HT1080 (cell line): ENCODE results near the gene ARPC5. TPM values are rescaled to one million over a fixed set of nuclear protein-coding genes. Genes with fewer than 3 reads are reported as not detected.
"Not testable (repeated sequence)": the region's sequence is repeated elsewhere in the genome, so short reads cannot be mapped to it uniquely, and the experiment has no call there.

Source experiments
- DNase-seq: peaks from one replicate; pipeline ENCODE4 v3.0.0-alpha.2; 2015; ENCODE audit warnings: low read depth
- polyA plus RNA-seq, 2 experiments: library from polyadenylated mRNA; depleted of rRNA; stranded (reverse); fragments of >200 nt; gene quantifications; 2 replicates each; pipeline ENCODE4 v1.2.3, GENCODE V29; 2015
- total RNA-seq: library from RNA; depleted of rRNA; stranded (reverse); fragments of >200 nt; shearing (Covaris generic); gene quantifications from 2 replicates; pipeline ENCODE4 v1.2.3, GENCODE V29; 2014; rRNA removed

ARPC5 gene
- total RNA-seq, result 279 and 293 TPM in 2 replicates
- 214 and 242 TPM in 2 replicates for polyA plus RNA-seq (2015; cell fraction: cytosol; rRNA removed)
- 106 and 109 TPM in 2 replicates for polyA plus RNA-seq (2015; cell fraction: nucleus; rRNA removed)

DNA sequence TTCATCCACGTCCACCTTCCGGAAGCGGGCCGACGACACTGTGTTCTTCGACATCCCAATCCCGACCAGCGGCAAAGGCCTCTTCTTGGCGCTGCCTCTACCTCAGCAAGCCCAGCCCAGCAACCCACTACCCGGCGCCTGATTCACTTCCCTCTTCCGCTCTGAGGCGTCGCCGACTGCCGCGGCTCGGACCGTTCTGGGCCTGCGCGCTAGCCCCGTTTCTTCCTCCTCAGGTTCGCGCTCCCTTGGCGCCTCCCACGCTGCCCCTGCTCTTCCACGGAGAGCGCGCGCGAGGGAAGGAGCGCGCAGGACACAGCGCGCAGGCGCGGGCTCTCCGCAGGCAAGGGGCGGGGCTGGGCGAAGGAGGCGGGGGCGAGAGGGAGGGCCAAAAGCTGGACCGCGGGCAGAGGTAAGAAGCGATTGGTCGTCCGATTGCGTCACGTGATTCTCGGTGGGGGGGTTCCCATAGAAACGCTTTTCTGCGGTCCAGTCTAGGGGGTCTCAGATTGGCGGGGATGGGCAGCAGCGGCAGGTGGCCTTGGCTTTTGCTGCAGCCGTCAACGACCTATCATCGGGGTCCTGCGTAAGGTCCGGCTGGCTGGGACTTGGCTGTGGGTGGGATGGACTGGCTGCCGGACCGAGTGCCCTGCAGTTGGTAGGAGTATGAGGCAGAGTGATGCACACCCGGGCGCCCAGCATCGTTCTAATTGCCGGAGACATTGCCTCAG is at the start of gene ARPC5:
TSS of gene ARPC5 (minus strand) at position 178 of the 728 bp plus-strand sequence. CDS start at position 54, 124 bp downstream.
- DNase-seq, result peak; percentile 98

DNA sequence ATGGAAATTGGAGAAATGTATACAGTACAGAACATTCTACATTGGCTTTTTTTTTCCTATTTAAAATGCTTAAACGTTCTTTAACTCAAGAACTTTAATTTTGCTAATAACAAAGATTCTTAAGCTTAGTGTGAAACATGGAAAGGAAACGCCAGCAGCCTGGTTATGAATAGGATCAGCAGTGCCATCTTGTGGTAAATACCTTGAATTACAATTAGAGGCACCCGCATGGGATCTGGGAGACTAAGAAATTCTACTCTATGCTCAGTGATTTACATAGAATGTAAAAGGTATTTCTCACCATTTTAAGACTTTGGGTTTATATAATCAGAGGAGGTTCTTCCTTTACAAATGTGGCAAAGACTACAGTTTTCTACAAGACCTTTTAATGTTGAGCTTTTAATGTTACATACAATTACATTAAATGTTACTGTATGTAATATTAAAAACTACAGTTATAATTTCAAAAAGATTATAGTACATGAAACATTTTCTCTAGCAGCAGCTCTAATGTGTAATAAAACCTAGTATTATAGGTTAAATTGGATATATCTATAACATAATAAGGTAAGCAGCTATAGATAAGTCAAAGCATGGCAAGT is 49.6 kb upstream of the ARPC5 start:
- DNase-seq, result peak; percentile 46

DNA sequence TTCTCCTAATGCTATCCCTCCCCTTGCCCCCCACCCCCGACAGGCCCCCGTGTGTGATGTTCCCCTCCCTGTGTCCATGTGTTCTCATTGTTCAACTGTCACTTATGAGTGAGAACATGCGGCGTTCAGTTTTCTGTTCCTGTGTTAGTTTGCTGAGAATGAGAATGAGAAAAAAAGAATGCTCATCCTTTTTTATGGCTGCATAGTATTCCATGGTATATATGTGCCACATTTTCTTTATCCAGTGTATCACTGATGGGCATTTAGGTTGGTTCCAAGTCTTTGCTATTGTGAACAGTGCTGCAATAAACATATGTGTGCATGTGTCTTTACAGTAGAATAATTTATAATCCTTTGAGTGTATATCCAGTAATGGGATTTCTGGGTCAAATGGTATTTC is 43.8 kb upstream of the ARPC5 start:
- not testable (repeated sequence) for DNase-seq

GRCh38 chr1:183678819-183679218 is 43.2 kb upstream of the ARPC5 start:
- DNase-seq, result no peak

- DNase-seq, result no peak
These were observed 41.1 kb upstream of the ARPC5 start for GRCh38 chr1:183676586-183677189.

DNA sequence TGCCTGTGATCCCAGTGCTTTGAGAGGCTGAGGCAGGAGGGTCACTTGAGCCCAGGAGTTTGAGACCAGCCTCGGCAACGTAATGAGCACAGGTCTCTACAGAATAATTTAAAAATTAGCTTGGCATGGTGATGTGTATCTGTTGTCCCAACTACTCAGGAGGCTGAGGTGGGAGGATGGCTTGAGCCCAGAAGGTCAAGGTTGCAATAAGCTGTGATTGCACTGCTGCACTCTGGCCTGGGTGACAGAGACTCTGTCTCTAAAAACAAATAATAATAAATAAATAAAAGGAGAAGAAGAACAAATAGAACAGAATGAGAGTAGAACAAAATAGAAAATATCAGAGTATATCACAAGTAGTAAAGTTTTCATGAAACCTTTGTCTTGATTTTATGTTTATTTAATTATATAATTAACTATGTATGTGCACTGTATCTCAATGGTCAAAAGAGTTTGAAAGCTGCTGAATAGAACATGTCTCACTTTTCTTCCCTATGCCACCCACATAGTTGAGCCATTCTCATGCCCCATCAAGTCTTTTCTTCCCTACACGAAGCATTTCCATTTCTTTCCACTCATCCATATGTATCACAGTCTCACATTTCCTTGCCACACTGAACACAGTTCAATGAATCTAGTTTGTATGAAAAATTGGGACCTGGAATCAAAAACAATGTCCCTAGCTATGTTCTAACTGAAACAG is 40.5 kb upstream of the ARPC5 start:
- DNase-seq, result no peak

GRCh38 chr1:183675381-183675780 is 39.8 kb upstream of the ARPC5 start:
- DNase-seq, result no peak

DNA sequence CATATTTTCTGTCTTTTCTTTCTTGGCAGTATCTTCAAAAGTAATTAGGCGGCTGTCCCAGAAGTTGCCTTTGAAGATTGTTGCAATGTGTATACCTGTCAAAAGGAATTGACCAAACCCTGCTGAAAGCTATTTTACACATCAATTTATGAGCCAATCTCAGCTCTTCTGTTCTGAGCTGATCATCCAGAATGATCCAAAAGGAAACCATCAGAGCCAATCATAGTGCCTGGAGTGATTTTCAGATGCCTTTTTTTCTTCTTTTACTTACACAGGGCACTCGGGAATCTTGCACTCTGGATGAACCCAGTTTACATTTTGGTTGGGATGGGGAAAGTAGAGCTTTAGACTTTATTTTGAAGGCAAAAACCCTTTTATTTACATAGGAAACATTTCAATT is 39.3 kb upstream of the ARPC5 start:
- no peak for DNase-seq

GRCh38 chr1:183674339-183674738 is 38.8 kb upstream of the ARPC5 start:
- DNase-seq, result no peak

DNA sequence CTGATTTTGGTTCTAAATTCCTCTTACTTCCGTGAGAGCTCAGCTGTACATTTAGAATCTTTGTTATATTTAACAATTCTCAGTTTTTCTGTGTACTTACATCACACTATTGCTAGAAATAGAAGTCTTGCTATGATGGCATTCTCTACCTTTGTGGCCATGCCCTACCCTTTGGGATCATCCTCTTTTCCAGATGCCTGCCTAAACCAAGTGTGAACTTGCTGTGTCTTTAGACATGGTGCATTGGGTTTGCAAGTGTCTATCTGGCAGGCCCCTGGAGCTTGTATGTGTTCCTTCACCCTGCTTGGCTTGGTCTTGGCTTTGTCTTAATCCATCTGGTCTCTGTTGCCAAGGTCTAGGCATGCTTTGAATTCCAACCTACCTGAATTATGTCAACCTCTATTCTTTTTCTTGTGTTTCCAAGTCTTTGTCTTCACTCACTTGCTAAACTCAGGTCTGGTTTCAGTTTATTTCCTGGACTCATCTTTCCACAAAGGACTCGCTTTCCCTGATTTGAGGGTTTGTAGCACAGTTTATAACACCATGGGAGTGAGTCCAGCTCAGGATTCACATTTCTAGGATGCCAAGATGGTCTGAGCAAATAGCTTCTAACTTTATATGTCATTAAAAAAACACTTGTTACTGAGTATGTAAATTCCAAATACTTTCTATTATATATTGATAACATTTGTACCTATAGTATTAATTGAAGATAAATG is 38.2 kb upstream of the ARPC5 start:
- DNase-seq, result no peak

DNA sequence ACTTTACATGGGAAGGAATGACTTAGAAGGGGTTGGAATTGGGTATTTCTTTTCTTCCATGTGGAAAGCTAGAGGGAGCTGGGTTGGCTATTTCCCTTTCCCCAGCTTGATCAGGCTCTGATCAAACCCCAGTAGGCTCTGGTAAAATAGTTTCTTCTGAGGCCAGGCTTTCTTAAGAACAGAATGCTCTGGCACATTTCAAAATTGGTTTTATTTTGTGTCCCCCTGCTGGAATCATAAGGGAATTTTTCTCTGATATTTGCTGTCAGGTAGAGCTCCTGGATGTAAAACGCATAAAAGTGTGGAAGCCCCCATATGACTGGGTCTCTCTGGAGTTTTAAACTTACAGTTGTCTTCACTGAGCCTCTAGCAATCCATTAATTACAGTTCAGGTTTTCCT is 34.6 kb upstream of the ARPC5 start:
- no peak for DNase-seq

DNA sequence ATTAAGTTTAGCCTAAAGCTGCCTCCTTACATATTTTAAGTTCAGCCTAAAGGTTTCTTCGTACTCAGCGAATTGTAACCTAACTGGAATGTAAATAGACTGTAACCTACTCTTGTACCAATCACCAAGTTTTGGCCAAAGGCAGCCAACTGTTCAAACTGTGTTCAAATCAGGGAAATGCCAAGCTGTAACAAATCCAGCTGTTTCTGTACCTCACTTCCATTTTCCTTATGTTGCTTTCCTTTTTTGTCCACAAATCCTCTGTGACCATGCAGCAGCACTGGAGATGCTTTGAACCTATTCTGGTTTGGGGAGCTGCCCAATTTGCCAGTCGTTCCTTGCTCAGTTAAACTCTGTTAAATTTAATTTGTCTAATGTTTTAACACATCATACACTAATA is 20.8 kb upstream of the ARPC5 start:
- no peak for DNase-seq

DNA sequence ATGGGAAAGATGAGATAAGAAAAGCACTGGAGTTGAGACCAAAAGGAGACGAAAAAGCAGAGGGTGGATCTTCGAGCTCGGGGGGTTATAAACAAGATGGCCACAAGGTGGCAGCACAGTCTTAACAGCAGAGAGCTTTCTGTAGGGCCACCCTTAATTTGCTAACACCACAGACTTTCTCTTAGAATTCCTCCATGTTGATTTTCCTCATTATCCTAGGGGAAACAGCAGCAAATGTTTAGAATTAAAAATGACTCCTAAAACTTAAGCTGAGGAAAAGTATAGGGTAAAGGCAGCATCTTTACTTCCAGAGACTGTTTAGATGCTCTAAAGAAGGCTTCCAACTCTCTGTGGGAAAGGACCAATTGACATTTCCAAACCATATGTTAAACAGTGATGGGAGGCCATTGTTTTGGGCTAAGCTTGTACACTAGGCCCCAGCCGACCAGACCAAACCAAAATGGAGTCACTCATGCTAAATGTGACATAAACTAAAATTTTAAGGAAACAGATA is 20.0 kb upstream of the ARPC5 start:
- DNase-seq, result peak; percentile 77

DNA sequence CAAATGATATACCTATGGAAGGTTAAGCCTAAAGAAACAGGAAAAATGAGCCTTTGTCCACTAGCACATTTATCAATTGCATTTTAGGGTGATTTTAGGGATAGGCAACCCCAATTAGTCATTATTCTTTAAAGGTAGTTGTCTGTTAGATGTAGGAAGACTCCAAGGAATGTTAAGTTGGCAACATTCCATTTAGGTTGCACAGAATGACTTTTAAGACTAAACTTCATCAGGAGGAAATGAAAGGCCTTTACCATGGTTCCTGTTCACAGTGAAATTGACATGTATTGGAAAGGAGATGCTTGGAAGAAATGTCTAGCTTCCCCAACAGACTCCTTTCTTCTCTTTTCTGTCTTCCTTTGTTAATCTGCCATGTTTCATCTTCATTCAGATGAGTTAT is 19.1 kb upstream of the ARPC5 start:
- peak; percentile 7 for DNase-seq

GRCh38 chr1:183653876-183654451 is 18.4 kb upstream of the ARPC5 start:
- no peak for DNase-seq

- DNase-seq, result no peak
These were observed 17.8 kb upstream of the ARPC5 start for GRCh38 chr1:183653462-183653794.

GRCh38 chr1:183652547-183653461 is 17.2 kb upstream of the ARPC5 start, which contains the start of gene APOBEC4:
APOBEC4 (minus strand) TSS chr1:183653316; CDS start chr1:183648781, 4,535 bp downstream.
- DNase-seq, result no peak

DNA sequence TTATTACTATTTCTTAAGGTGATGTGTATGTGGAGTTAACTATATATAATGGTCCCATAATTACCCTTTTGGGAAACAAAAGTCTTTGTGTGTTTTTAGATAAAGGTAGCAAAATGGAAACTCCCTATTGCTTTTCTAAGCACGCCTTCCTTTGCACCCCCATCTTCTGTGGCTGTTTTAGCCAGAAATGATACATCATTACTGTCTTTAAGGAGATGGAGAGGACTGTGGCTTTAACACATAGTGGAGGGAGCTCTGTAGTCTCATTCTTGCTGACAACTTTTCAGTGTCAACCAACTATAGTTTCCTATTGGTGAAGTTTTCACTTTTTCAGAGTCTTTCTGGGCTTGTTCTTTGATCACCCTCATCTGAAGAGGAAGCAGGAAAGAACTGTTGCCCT is 16.5 kb upstream of the ARPC5 start:
- DNase-seq, result no peak

DNA sequence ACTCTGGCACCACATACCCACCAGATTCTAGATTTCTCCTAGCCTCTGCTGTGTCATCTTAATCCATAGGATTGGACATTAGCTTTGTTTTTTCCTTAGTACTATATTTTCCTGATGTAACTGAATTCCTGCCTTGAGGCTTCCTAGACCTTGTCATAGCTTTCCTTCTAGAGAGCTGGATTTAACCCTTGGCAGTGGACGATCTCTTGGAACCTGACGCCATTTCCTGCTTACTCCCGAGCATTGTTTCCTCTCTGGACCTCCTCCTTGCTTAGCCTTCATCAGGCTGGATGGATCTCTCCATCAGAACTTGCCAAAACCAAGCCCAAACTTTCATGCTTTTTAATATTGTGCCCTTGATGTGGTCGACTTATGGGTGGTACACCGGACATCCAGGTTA is 16.0 kb upstream of the ARPC5 start:
- DNase-seq, result no peak

- no peak for DNase-seq
These were observed 12.5 kb upstream of the ARPC5 start for GRCh38 chr1:183648042-183648441.
